HCT116 (cell line): Measurements from ENCODE around the gene SRPX. TPM values are rescaled to one million over a fixed set of nuclear protein-coding genes. Genes with fewer than 3 reads are reported as not detected.

ENCODE experiments used
- ATAC-seq: fragments of 200-7000 bp; cut with Tn5 transposase; 2 replicates; pipeline ENCODE4 v1.9.1; 2020; ENCODE audit warnings: mild to moderate bottlenecking, moderate library complexity
- BruUV-seq: library from RNA; stranded (reverse); fragments of 400-500 nt; replicated peaks from 2 replicates; lab custom pipeline; 2021; lab: Mats Ljungman, UMichigan
- CTCF ChIA-PET: fragments of 300-600 bp; sonication (Branson Sonifier 250); formaldehyde crosslinking; loops from one replicate; lab custom pipeline; 2021; ENCODE audit warnings: antibody characterized with exemption; lab: Charles Lee
- POLR2A ChIA-PET: fragments of 300-600, 350-600 bp; sonication (Branson Sonifier 250); formaldehyde crosslinking; loops from one replicate; lab custom pipeline; 2021; ENCODE audit warnings: antibody characterized with exemption; lab: Charles Lee
- RAD21 ChIA-PET, 2 experiments: fragments of 300-600 bp; sonication (Branson Sonifier 250); formaldehyde crosslinking; loops; one replicate each; lab custom pipeline; 2023; ENCODE audit warnings: low total read pairs in 2 of 2; ENCODE audit not compliant: uncharacterized antibody in 2 of 2, unreplicated experiment in 2 of 2, low non-redundant PET in 1 of 2; lab: Charles Lee
- DNase-seq: peaks from one replicate; pipeline ENCODE4 v3.0.0-alpha.2; 2010; ENCODE audit warnings: low read depth, low spot score
- H2AFZ ChIP-seq: fragments of 200-600 bp; shearing (Covaris generic), sonication (generic); 2 replicates; pipeline ENCODE4 v1.6.1; 2017; ENCODE audit warnings: low read depth, mixed run types, mixed read lengths, antibody characterized with exemption, low read length; ENCODE audit not compliant: poor library complexity, severe bottlenecking
- H3K27ac ChIP-seq: 2 replicates; pipeline ENCODE4 v1.5.1; 2012; ENCODE audit warnings: low read depth, low read length
- H3K27me3 ChIP-seq: fragments of 200-600 bp; sonication (generic); 2 replicates; pipeline ENCODE4 v1.6.1; 2016; ENCODE audit warnings: mixed run types, low read length, mixed read lengths; ENCODE audit not compliant: insufficient read depth
- H3K36me3 ChIP-seq, 2 experiments: fragments of 200-500 bp in 1 of 2; fragments of 200-600 bp in 1 of 2; sonication (Bioruptor generic) in 1 of 2; sonication (generic) in 1 of 2; 2 replicates each; pipeline versions ENCODE4 v1.5.1 to v1.6.1; 2014 to 2016; ENCODE audit warnings: low read length in 2 of 2, inconsistent platforms in 1 of 2, mixed read lengths in 1 of 2, mixed run types in 1 of 2; ENCODE audit not compliant: insufficient read depth in 2 of 2, control insufficient read depth in 1 of 2
- H3K4me1 ChIP-seq, 2 experiments: fragments of 200-600 bp in 1 of 2; sonication (generic) in 1 of 2; 2 replicates each; pipeline versions ENCODE4 v1.5.1 to v1.6.1; 2012 to 2017; ENCODE audit warnings: low read length in 2 of 2, inconsistent platforms in 1 of 2, mild to moderate bottlenecking in 1 of 2, mixed read lengths in 1 of 2, mixed run types in 1 of 2, moderate library complexity in 1 of 2; ENCODE audit not compliant: insufficient read depth in 2 of 2, control insufficient read depth in 1 of 2
- H3K4me2 ChIP-seq: fragments of 200-600 bp; sonication (generic); 2 replicates; pipeline ENCODE4 v1.6.1; 2017; ENCODE audit warnings: mixed run types, low read length, mixed read lengths
- H3K4me3 ChIP-seq, 2 experiments: fragments of 200-600 bp in 1 of 2; sonication (generic) in 1 of 2; replicated peaks in 1 of 2; 2 replicates each; pipeline ENCODE4 v1.5.1; 2011 to 2016; ENCODE audit warnings: low read length in 2 of 2, control low read depth in 1 of 2, low read depth in 1 of 2, mild to moderate bottlenecking in 1 of 2, mixed read lengths in 1 of 2, mixed run types in 1 of 2
- H3K79me2 ChIP-seq: fragments of 200-600 bp; sonication (generic); 2 replicates; pipeline ENCODE4 v1.6.1; 2017; ENCODE audit warnings: mild to moderate bottlenecking, mixed run types, low read length, moderate library complexity, mixed read lengths; ENCODE audit not compliant: insufficient read depth
- H3K9ac ChIP-seq: fragments of 200-600 bp; sonication (generic); 2 replicates; pipeline ENCODE4 v1.6.1; 2016; ENCODE audit warnings: low read length, mixed read lengths
- H3K9me2 ChIP-seq: fragments of 200-600 bp; sonication (generic), shearing (Covaris generic); 2 replicates; pipeline ENCODE4 v1.6.1; 2017; ENCODE audit warnings: mixed run types, mild to moderate bottlenecking, moderate library complexity; ENCODE audit not compliant: insufficient read depth
- H3K9me3 ChIP-seq, 2 experiments: fragments of 200-500 bp in 1 of 2; fragments of 200-600 bp in 1 of 2; sonication (Bioruptor generic) in 1 of 2; sonication (generic) in 1 of 2; 2 replicates each; pipeline ENCODE4 v1.6.1; 2014 to 2017; ENCODE audit warnings: low read length in 2 of 2, mixed read lengths in 2 of 2, inconsistent platforms in 1 of 2, low read depth in 1 of 2, mild to moderate bottlenecking in 1 of 2, mixed run types in 1 of 2, moderate library complexity in 1 of 2; ENCODE audit not compliant: control insufficient read depth in 1 of 2, insufficient read depth in 1 of 2
- H4K20me1 ChIP-seq: fragments of 200-600 bp; sonication (generic), shearing (Covaris generic); 2 replicates; pipeline ENCODE4 v1.6.1; 2017; ENCODE audit warnings: mixed run types, mild to moderate bottlenecking, moderate library complexity; ENCODE audit not compliant: insufficient read depth
- ATF3 ChIP-seq: IDR thresholded peaks from 2 replicates; pipeline ENCODE4 v1.6.1; 2012
- CBX3 ChIP-seq: IDR thresholded peaks from 2 replicates; pipeline ENCODE4 v1.6.1; 2012; ENCODE audit warnings: low read depth
- CEBPB ChIP-seq: IDR thresholded peaks from 2 replicates; pipeline ENCODE4 v1.6.1; 2012; ENCODE audit warnings: low read depth
- CTCF ChIP-seq, 3 experiments: fragments of 200-600 bp in 1 of 3; sonication (generic) in 1 of 3; IDR thresholded peaks in 2 of 3; conservative IDR thresholded peaks in 1 of 3; 2 replicates each; pipeline ENCODE4 v1.5.1; 2012 to 2017; ENCODE audit warnings: low read depth in 2 of 3, low read length in 2 of 3, antibody characterized with exemption in 1 of 3, borderline replicate concordance in 1 of 3, control low read depth in 1 of 3, mild to moderate bottlenecking in 1 of 3, mixed read lengths in 1 of 3, mixed run types in 1 of 3, moderate library complexity in 1 of 3; ENCODE audit not compliant: insufficient read depth in 1 of 3
- EGR1 ChIP-seq: IDR thresholded peaks from 2 replicates; pipeline ENCODE4 v1.6.1; 2012; ENCODE audit warnings: low read depth
- ELF1 ChIP-seq: IDR thresholded peaks from 2 replicates; pipeline ENCODE4 v1.6.1; 2012; ENCODE audit warnings: low read depth, borderline replicate concordance
- EZH2phosphoT487 ChIP-seq: fragments of 200-600 bp; IDR thresholded peaks from 2 replicates; pipeline ENCODE4 v1.6.1; 2018; ENCODE audit warnings: antibody characterized with exemption, borderline replicate concordance
- FOSL1 ChIP-seq: IDR thresholded peaks from 2 replicates; pipeline ENCODE4 v1.6.1; 2012; ENCODE audit warnings: low read depth
- POLR2A ChIP-seq: IDR thresholded peaks from 2 replicates; pipeline ENCODE4 v1.7.0; 2011; ENCODE audit warnings: borderline replicate concordance; ENCODE audit not compliant: insufficient read depth, insufficient read length; ENCODE audit errors: extremely low read depth
- POLR2AphosphoS5 ChIP-seq: IDR thresholded peaks from 2 replicates; pipeline ENCODE4 v1.6.1; 2011; ENCODE audit warnings: mild to moderate bottlenecking, low read depth, low read length, moderate library complexity
- RAD21 ChIP-seq: IDR thresholded peaks from 2 replicates; pipeline ENCODE4 v1.6.1; 2012; ENCODE audit warnings: low read depth, mild to moderate bottlenecking
- SIN3A ChIP-seq: IDR thresholded peaks from 2 replicates; pipeline ENCODE4 v1.6.1; 2012; ENCODE audit warnings: low read depth
- SP1 ChIP-seq: IDR thresholded peaks from 2 replicates; pipeline ENCODE4 v1.6.1; 2012; ENCODE audit warnings: low read depth
- SRF ChIP-seq: IDR thresholded peaks from 2 replicates; pipeline ENCODE4 v1.6.1; 2012; ENCODE audit warnings: low read depth
- TCF7L2 ChIP-seq: IDR thresholded peaks from 2 replicates; pipeline ENCODE4 v1.7.0; 2011; ENCODE audit warnings: borderline replicate concordance, inconsistent platforms; ENCODE audit not compliant: insufficient read depth, insufficient read length; ENCODE audit errors: extremely low read depth
- YY1 ChIP-seq: IDR thresholded peaks from 2 replicates; pipeline ENCODE4 v1.6.1; 2011; ENCODE audit warnings: low read length, low read depth, moderate library complexity, mild to moderate bottlenecking; ENCODE audit not compliant: insufficient replicate concordance; ENCODE audit errors: extremely low read depth
- ZBTB33 ChIP-seq: IDR thresholded peaks from 2 replicates; pipeline ENCODE4 v1.6.1; 2011; ENCODE audit warnings: mild to moderate bottlenecking, low read length, moderate library complexity; ENCODE audit not compliant: insufficient replicate concordance; ENCODE audit errors: extremely low read depth
- ZFX ChIP-seq: fragments of 450-650 bp; IDR thresholded peaks from 2 replicates; pipeline ENCODE4 v1.6.1; 2017
- ZNF274 ChIP-seq: fragments of 200-500 bp; sonication (Bioruptor generic); IDR thresholded peaks from 2 replicates; pipeline ENCODE4 v1.6.1; 2014; ENCODE audit warnings: mild to moderate bottlenecking, low read depth, low read length, inconsistent platforms
- intact Hi-C: fragments of 100-400 bp; cut with micrococcal nuclease; formaldehyde crosslinking; loops from 2 replicates; pipeline ENCODE4 v1.10.0; 2022
- total RNA-seq: library from RNA; stranded (reverse); gene quantifications from one replicate; pipeline ENCODE4 v1.2.1, GENCODE V29; 2021; ENCODE audit not compliant: unreplicated experiment

Gene SRPX
- total RNA-seq, 1 experiment from 2014 or later = 18.2 TPM

- TF ChIP-seq CEBPB = no peak
- TF ChIP-seq ZNF274 = no peak
- no peak for TF ChIP-seq FOSL1
- TF ChIP-seq ATF3 = no peak
- no peak for TF ChIP-seq CBX3
- no peak for TF ChIP-seq EZH2phosphoT487
- TF ChIP-seq YY1 = no peak
- TF ChIP-seq TCF7L2 = no peak
- no peak for TF ChIP-seq POLR2A
- TF ChIP-seq ELF1 = no peak
Measured at GRCh38 chrX:38220415-38221390, at the start of gene SRPX (continued).

GRCh38 chrX:38268011-38268410 lies 47.3 kb upstream of the SRPX start:
- Histone ChIP-seq H3K4me1 (peaks cover 5 to 13% of the 10 kb centered on the region in 2 experiments; a peak in 3 of 4 replicates), H2AFZ (no peak overlapping the region), H3K27me3 (no peaks in the 10 kb centered on the region), H4K20me1 (no peaks in the 10 kb centered on the region), H3K36me3 (no peaks in the 10 kb centered on the region), H3K4me3 (no peak overlapping the region), H3K9ac (no peak overlapping the region), H3K9me2 (no peaks in the 10 kb centered on the region), H3K79me2 (no peaks in the 10 kb centered on the region), H3K9me3 (no peaks in the 10 kb centered on the region), H3K4me2 (no peak overlapping the region), H3K27ac (no peak overlapping the region)
- POLR2A ChIA-PET = no interaction called here
- DNase-seq = no peak
- CTCF ChIA-PET = no interaction called here
- intact Hi-C loops = no loop called here
- no peak for ATAC-seq
- BruUV-seq = no TSS peak
- RAD21 ChIA-PET = no interaction called here
- TF ChIP-seq FOSL1 (no peak), YY1 (no peak), SRF (no peak), CEBPB (no peak), SP1 (no peak), RAD21 (no peak), ZBTB33 (no peak), ZNF274 (no peak), SIN3A (no peak), EZH2phosphoT487 (no peak), POLR2AphosphoS5 (no peak), ELF1 (no peak), CTCF (IDR thresholded peaks at IDR 0.05 in 2 of 3, conservative IDR thresholded peaks at IDR 0.05 in 1 of 3; ENCODE audit: borderline replicate concordance in 1 of 3, insufficient read depth in 1 of 3, low read depth in 2 of 3, low read length in 2 of 3) (no peak), ZFX (no peak), EGR1 (no peak)
